HepG2 (cell line): Measurements from ENCODE around the gene CNGA1. TPM values are rescaled to one million over a fixed set of nuclear protein-coding genes. Genes with fewer than 3 reads are reported as not detected.

Experiments used
- CREB3 ChIP-seq: sonication (generic); formaldehyde crosslinking; IDR thresholded peaks from 2 replicates; pipeline ENCODE4 v1.5.0; 2020; ENCODE audit warnings: missing genetic modification reagents
- CSRNP2 ChIP-seq: sonication (generic); formaldehyde crosslinking; conservative IDR thresholded peaks from 2 replicates; pipeline ENCODE4 v1.8.0; 2022; ENCODE audit warnings: low read depth, missing genetic modification reagents
- HNF1A ChIP-seq, 2 experiments: sonication (generic) in 1 of 2; formaldehyde crosslinking in 1 of 2; IDR thresholded peaks; 2 replicates each; pipeline versions ENCODE4 v1.4.0 to v1.6.1; 2016 to 2020; ENCODE audit warnings: borderline replicate concordance in 1 of 2, low read depth in 1 of 2, mild to moderate bottlenecking in 1 of 2, missing genetic modification reagents in 1 of 2
- HNRNPLL ChIP-seq: fragments of 200-400 bp; formaldehyde crosslinking; IDR thresholded peaks from 2 replicates; pipeline ENCODE4 v1.6.1; 2017; ENCODE audit warnings: mild to moderate bottlenecking, low read depth, low read length; ENCODE audit not compliant: poor library complexity, severe bottlenecking
- HOXA5 ChIP-seq: sonication (generic); formaldehyde crosslinking; IDR thresholded peaks from 2 replicates; pipeline ENCODE4 v1.4.0; 2020; ENCODE audit warnings: missing genetic modification reagents
- KDM5A ChIP-seq: fragments of 200-600 bp; sonication (generic); IDR thresholded peaks from 2 replicates; pipeline ENCODE4 v1.7.0; 2018; ENCODE audit warnings: antibody characterized with exemption, mild to moderate bottlenecking, low read length, borderline replicate concordance
- RERE ChIP-seq: IDR thresholded peaks from 2 replicates; pipeline ENCODE4 v1.6.1; 2016; ENCODE audit warnings: low read depth, missing genetic modification reagents, missing compliant biosample characterization
- TAF1 ChIP-seq: sonication (generic); formaldehyde crosslinking; IDR thresholded peaks from 2 replicates; pipeline ENCODE4 v1.4.0; 2020; ENCODE audit warnings: missing genetic modification reagents
- TOPORS ChIP-seq: sonication (generic); formaldehyde crosslinking; IDR thresholded peaks from 2 replicates; pipeline ENCODE4 v1.8.0; 2023; ENCODE audit warnings: mild to moderate bottlenecking, missing genetic modification reagents
- ZNF225 ChIP-seq: sonication (generic); formaldehyde crosslinking; IDR thresholded peaks from 2 replicates; pipeline ENCODE4 v1.4.0; 2020; ENCODE audit warnings: mild to moderate bottlenecking, missing genetic modification reagents
- ZNF275 ChIP-seq: sonication (generic); formaldehyde crosslinking; IDR thresholded peaks from 2 replicates; pipeline ENCODE4 v1.8.0; 2022; ENCODE audit warnings: missing genetic modification reagents, mild to moderate bottlenecking, inconsistent platforms, borderline replicate concordance
- ZNF776 ChIP-seq: sonication (generic); formaldehyde crosslinking; IDR thresholded peaks from 2 replicates; pipeline ENCODE4 v1.4.0; 2020; ENCODE audit warnings: mild to moderate bottlenecking, missing genetic modification reagents
- ZNF891 ChIP-seq: sonication (generic); formaldehyde crosslinking; IDR thresholded peaks from 2 replicates; pipeline ENCODE4 v1.5.0; 2020; ENCODE audit warnings: mild to moderate bottlenecking, missing genetic modification reagents
- polyA plus RNA-seq, 8 experiments: library from polyadenylated mRNA; depleted of rRNA in 3 of 8; stranded (reverse) in 7 of 8; unstranded in 1 of 8; fragments of >200 nt; fragmentation: Illumina TruSeq in 4 of 8; extraction: Trizol in 4 of 8; gene quantifications; 2 replicates each; pipeline versions ENCODE4 v1.2.1 to v1.2.3, GENCODE V29; 2011 to 2016; ENCODE audit warnings: low read depth in 4 of 8, missing spikeins in 1 of 8, mixed read lengths in 1 of 8; ENCODE audit not compliant: insufficient read depth in 1 of 8
- total RNA-seq, 5 experiments: library from RNA; depleted of rRNA; stranded (reverse); fragments of >200 nt; fragmentation: Illumina TruSeq; extraction: Trizol; gene quantifications; 2 replicates each; pipeline ENCODE4 v1.2.3, GENCODE V29; 2016; ENCODE audit warnings: low read depth in 1 of 5

Gene CNGA1
- total and polyA plus RNA-seq, 2 of the 13 experiments (the other 11 are each of a cell fraction or from before 2014, with no cell fraction given) = 0.22 to 0.40 TPM

- no peak for TF ChIP-seq CREB3 (CRISPR knock-in tag)
- TF ChIP-seq ZNF275 (CRISPR knock-in tag) = no peak
- peak; percentile 67 for TF ChIP-seq HNRNPLL
- TF ChIP-seq ZNF776 = no peak
- no peak for TF ChIP-seq HNF1A (IDR thresholded peaks at IDR 0.05; ENCODE audit: low read depth)
- TF ChIP-seq HNF1A (CRISPR knock-in tag; IDR thresholded peaks at IDR 0.05; ENCODE audit: borderline replicate concordance) = no peak
- no peak for TF ChIP-seq CSRNP2 (CRISPR knock-in tag)
- no peak; the same call in 1 of the 2 replicates for TF ChIP-seq HOXA5 (CRISPR knock-in tag)
- TF ChIP-seq KDM5A = no peak; the same call in 1 of the 2 replicates
- no peak for TF ChIP-seq ZNF225 (CRISPR knock-in tag)
- TF ChIP-seq ZNF891 = no peak; the same call in 1 of the 2 replicates
- no peak for TF ChIP-seq RERE (CRISPR knock-in tag)
- TF ChIP-seq TOPORS = no peak
- TF ChIP-seq TAF1 = peak; percentile 56; the same call in 1 of the 2 replicates
Observed at GRCh38 chr4:48016141-48017107, at the start of gene CNGA1, which contains the start of gene NIPAL1 (continued).
